ENCODE results near the gene SUSD3. TPM values are rescaled to one million over a fixed set of nuclear protein-coding genes. Genes with fewer than 3 reads are reported as not detected.

The SUSD3 gene
- total RNA-seq, 1 experiment from 2014 or later: 9.0 TPM

- Mint-ChIP-seq H3K27ac (peak overlapping the region in 2 of 3 experiments; percentile 44 to 75; a peak in 2 of 7 replicates), H3K27me3 (ENCODE audit: low read depth) (no peaks in the 10 kb centered on the region), H3K9me3 (no peaks in the 10 kb centered on the region), H3K4me1 (peaks cover 13 to 30% of the 10 kb centered on the region in 2 experiments), H3K36me3 (ENCODE audit: insufficient read depth in 1 of 3, low read depth in 3 of 3) (peaks cover 4 to 13% (median 9%) of the 10 kb centered on the region in 3 experiments; a peak in 4 of 7 replicates), H3K4me3 (no peak overlapping the region; a peak in 1 of 5 replicates)
- Histone ChIP-seq H2BK5ac (ENCODE audit: insufficient read length, low read length) (no peak overlapping the region), H3K23me2 (ENCODE audit: insufficient read length, low read depth, low read length, poor library complexity, severe bottlenecking) (no peaks in the 10 kb centered on the region), H3K4ac (ENCODE audit: low read depth, low read length) (no peak overlapping the region), H4K20me1 (ENCODE audit: control insufficient read depth, insufficient read depth, insufficient read length) (no peaks in the 10 kb centered on the region), H3K18ac (ENCODE audit: insufficient read length, low read depth, low read length) (no peak overlapping the region), H2AFZ (ENCODE audit: low read length) (no peak overlapping the region), H4K91ac (ENCODE audit: insufficient read length, low read depth, low read length) (no peak overlapping the region), H3K56ac (ENCODE audit: insufficient read length, low read depth, low read length) (no peak overlapping the region), H3K4me2 (ENCODE audit: insufficient read depth, insufficient read length, low read length) (no peak overlapping the region), H3T11ph (ENCODE audit: low read length) (no peak overlapping the region), H3K79me2 (ENCODE audit: insufficient read depth, low read length) (no peaks in the 10 kb centered on the region), H3K9ac (ENCODE audit: extremely low read depth, insufficient read length, low read length) (no peak overlapping the region), H3K27ac (ENCODE audit: insufficient read length, low read depth, low read length) (no peak overlapping the region), H3K23ac (ENCODE audit: insufficient read length, low read depth, low read length) (no peak overlapping the region), H2BK15ac (ENCODE audit: low read depth, low read length) (no peak overlapping the region), H3K4me1 (ENCODE audit: insufficient read depth, low read length) (no peaks in the 10 kb centered on the region), H2BK12ac (ENCODE audit: insufficient read length, low read depth, low read length) (no peak overlapping the region), H4K5ac (ENCODE audit: insufficient read length, low read depth, low read length) (no peak overlapping the region), H3K9me3 (ENCODE audit: control insufficient read depth, low read depth, low read length) (no peaks in the 10 kb centered on the region), H2BK120ac (ENCODE audit: low read depth, low read length, poor library complexity, severe bottlenecking) (no peak overlapping the region), H3K27me3 (ENCODE audit: insufficient read depth, low read length) (no peaks in the 10 kb centered on the region), H2AK5ac (ENCODE audit: insufficient read length, low read length) (no peak overlapping the region), H2BK20ac (ENCODE audit: low read depth, low read length, poor library complexity, severe bottlenecking) (no peak overlapping the region), H3K14ac (ENCODE audit: insufficient read depth, low read length) (no peak overlapping the region), H3K79me1 (ENCODE audit: insufficient read depth, low read depth, low read length, poor library complexity, severe bottlenecking) (no peaks in the 10 kb centered on the region), H4K8ac (replicated peaks; ENCODE audit: insufficient read length, low read depth, low read length) (no peak overlapping the region)
- TF ChIP-seq CTCF (conservative IDR thresholded peaks at IDR 0.05): no peak
- WGBS (ENCODE audit: extremely low coverage, insufficient read length, low lambda C conversion rate): no CpG with 5 or more reads among the region's 8 CpGs
- DNase-seq: no peak
Observed at GRCh38 chr9:93127395-93127911, 69.0 kb downstream of the SUSD3 start.

All from H9 (cell line).